Progenitor cell of endocrine pancreas (in vitro differentiated cells): Measurements from ENCODE around the gene SLC9A2. TPM values are rescaled to one million over a fixed set of nuclear protein-coding genes. Genes with fewer than 3 reads are reported as not detected.

Experiments
- DNase-seq: peaks from one replicate; pipeline ENCODE4 v3.0.0; 2021; ENCODE audit warnings: low spot score; ENCODE audit not compliant: unreplicated experiment
- H3K27ac Mint-ChIP-seq: 2 replicates; pipeline ENCODE4 v1.8.0; 2021; ENCODE audit warnings: mild to moderate bottlenecking, moderate library complexity, mixed read lengths
- H3K27me3 Mint-ChIP-seq: 2 replicates; pipeline ENCODE4 v1.8.0; 2021; ENCODE audit warnings: mixed read lengths
- H3K36me3 Mint-ChIP-seq: 2 replicates; pipeline ENCODE4 v1.8.0; 2022; ENCODE audit warnings: mixed read lengths; ENCODE audit not compliant: insufficient read depth
- H3K4me1 Mint-ChIP-seq: 2 replicates; pipeline ENCODE4 v1.8.0; 2021; ENCODE audit warnings: low read depth, mixed read lengths
- H3K4me3 Mint-ChIP-seq: 2 replicates; pipeline ENCODE4 v1.8.0; 2021; ENCODE audit warnings: low read depth, mild to moderate bottlenecking, moderate library complexity, mixed read lengths
- H3K9me3 Mint-ChIP-seq: 2 replicates; pipeline ENCODE4 v1.8.0; 2021; ENCODE audit warnings: low read depth, mixed read lengths
- CTCF ChIP-seq: fragments of 200-600 bp; sonication (generic); IDR thresholded peaks from one replicate; pipeline ENCODE4 v1.5.0; 2021; ENCODE audit warnings: antibody characterized with exemption, mild to moderate bottlenecking; ENCODE audit not compliant: unreplicated experiment
- long read RNA-seq: library from polyadenylated mRNA; unstranded; transcript quantifications from one replicate; pipeline ENCODE4 v2.0.0, GENCODE V29; 2020
- total RNA-seq: library from RNA; stranded (reverse); gene quantifications from 2 replicates; pipeline ENCODE4 v1.2.1, GENCODE V29; 2021

The SLC9A2 gene
- total RNA-seq = 1.6 TPM in 2 replicates
- long read RNA-seq, full-length matches to known transcripts = 1 of 1 reads
- long read RNA-seq, partial matches to known transcripts = 0 of 1 reads
- long read RNA-seq, other reads (novel, unspliced or antisense) = 0 of 1 reads

GRCh38 chr2:102619414-102620319 lies at the start of gene SLC9A2:
Gene SLC9A2 (plus strand): TSS chr2:102619553. CDS start chr2:102619849, 296 bp downstream.
- no peak for TF ChIP-seq CTCF
- H3K36me3 Mint-ChIP-seq = no peaks in the 10 kb centered on the region
- peaks cover 62% of the 10 kb centered on the region for H3K27me3 Mint-ChIP-seq

DNA sequence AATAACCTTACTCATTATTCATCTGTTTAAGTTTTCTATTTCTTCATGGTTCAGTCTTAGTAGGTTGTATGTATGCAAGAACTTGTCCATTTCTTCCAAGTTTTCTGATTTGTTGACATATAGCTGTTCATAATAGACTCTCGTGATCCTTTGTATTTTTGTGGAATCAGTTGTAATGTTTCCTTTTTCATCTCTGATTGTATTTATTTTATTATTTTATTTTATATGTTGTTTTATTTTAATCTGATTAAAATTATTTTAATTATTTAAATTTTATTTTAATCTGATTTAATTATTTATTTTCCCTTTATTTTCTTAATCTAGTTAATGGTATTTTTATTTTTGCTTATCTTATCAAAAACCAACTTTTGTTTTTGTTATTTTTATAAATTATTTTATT lies 43.5 kb upstream of the SLC9A2 start:
- Mint-ChIP-seq H3K36me3 (no peaks in the 10 kb centered on the region), H3K27me3 (no peaks in the 10 kb centered on the region), H3K4me3 (no peak overlapping the region), H3K27ac (no peak overlapping the region), H3K9me3 (peaks cover 22% of the 10 kb centered on the region), H3K4me1 (no peaks in the 10 kb centered on the region)
- DNase-seq = no peak
- TF ChIP-seq CTCF = no peak

More at GRCh38 chr2:102619414-102620319, at the start of gene SLC9A2:
- Mint-ChIP-seq H3K9me3 (no peaks in the 10 kb centered on the region), H3K27ac (peak within 1 kb of the TSS; percentile 41), H3K4me1 (peaks cover 12% of the 10 kb centered on the region), H3K4me3 (peak within 1 kb of the TSS; percentile 71)
- DNase-seq = peak; percentile 57

DNA sequence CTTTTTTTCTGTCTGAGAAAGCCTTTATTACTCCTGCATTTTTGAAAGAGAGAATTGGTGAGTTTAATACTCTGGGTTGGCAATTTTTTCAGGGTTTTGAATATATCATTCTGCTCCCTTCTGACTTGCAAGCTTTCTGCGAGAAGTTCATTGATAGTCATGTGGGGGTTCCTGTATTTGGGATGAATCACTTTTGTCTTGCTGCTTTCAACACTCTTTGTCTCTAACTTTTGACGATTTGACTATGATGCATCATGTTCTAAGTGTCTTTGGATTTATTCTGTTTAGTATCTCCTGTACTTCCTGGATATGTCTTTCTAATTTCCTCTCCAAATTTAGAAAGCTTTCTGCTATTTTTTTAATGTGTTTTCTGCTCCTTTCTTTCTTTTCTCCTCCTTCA lies 41.0 kb upstream of the SLC9A2 start:
- peaks cover 15% of the 10 kb centered on the region for H3K9me3 Mint-ChIP-seq

GRCh38 chr2:102581911-102582310 lies 37.4 kb upstream of the SLC9A2 start:
- Mint-ChIP-seq H3K4me3 (no peak overlapping the region), H3K36me3 (no peaks in the 10 kb centered on the region), H3K27ac (no peak overlapping the region), H3K9me3 (peaks cover 8% of the 10 kb centered on the region), H3K27me3 (no peaks in the 10 kb centered on the region), H3K4me1 (peaks cover 19% of the 10 kb centered on the region)
- no peak for DNase-seq
- TF ChIP-seq CTCF = no peak

More for the DNA sequence above, 41.0 kb upstream of the SLC9A2 start:
- Mint-ChIP-seq H3K4me1 (no peaks in the 10 kb centered on the region), H3K27me3 (no peaks in the 10 kb centered on the region), H3K36me3 (no peaks in the 10 kb centered on the region), H3K4me3 (no peak overlapping the region), H3K27ac (no peak overlapping the region)
- no peak for DNase-seq
- TF ChIP-seq CTCF = no peak

- H3K27ac Mint-ChIP-seq = no peak overlapping the region
- peaks cover 4% of the 10 kb centered on the region for H3K9me3 Mint-ChIP-seq
- H3K4me3 Mint-ChIP-seq = no peak overlapping the region
- no peaks in the 10 kb centered on the region for H3K36me3 Mint-ChIP-seq
- no peak for DNase-seq
- no peak for TF ChIP-seq CTCF
- H3K4me1 Mint-ChIP-seq = peaks cover 19% of the 10 kb centered on the region
- no peaks in the 10 kb centered on the region for H3K27me3 Mint-ChIP-seq
Measured at GRCh38 chr2:102582845-102583244, 36.5 kb upstream of the SLC9A2 start.
